H9 (cell line): Measurements from ENCODE around the gene TTC3. TPM values are rescaled to one million over a fixed set of nuclear protein-coding genes. Genes with fewer than 3 reads are reported as not detected.

Source experiments
- DNase-seq: peaks from one replicate; pipeline ENCODE4 v3.0.0-alpha.2; 2017
- H2AFZ ChIP-seq: one replicate; pipeline ENCODE4 v1.6.1; 2013; ENCODE audit warnings: mild to moderate bottlenecking, low read length, control low read depth, moderate library complexity
- H2AK5ac ChIP-seq: 2 replicates; pipeline ENCODE4 v1.6.1; 2013; ENCODE audit warnings: low read length, control low read depth, mixed read lengths; ENCODE audit not compliant: insufficient read length
- H2BK120ac ChIP-seq: one replicate; pipeline ENCODE4 v1.6.1; 2013; ENCODE audit warnings: low read depth, mild to moderate bottlenecking, low read length, control low read depth, inconsistent platforms; ENCODE audit not compliant: poor library complexity, severe bottlenecking
- H2BK12ac ChIP-seq: 2 replicates; pipeline ENCODE4 v1.6.1; 2013; ENCODE audit warnings: low read length, control low read depth, mixed read lengths, low read depth; ENCODE audit not compliant: insufficient read length
- H2BK15ac ChIP-seq: 2 replicates; pipeline ENCODE4 v1.6.1; 2013; ENCODE audit warnings: low read depth, low read length, control low read depth
- H2BK20ac ChIP-seq: one replicate; pipeline ENCODE4 v1.6.1; 2013; ENCODE audit warnings: low read depth, mild to moderate bottlenecking, low read length, control low read depth, inconsistent platforms; ENCODE audit not compliant: poor library complexity, severe bottlenecking
- H2BK5ac ChIP-seq: 2 replicates; pipeline ENCODE4 v1.6.1; 2013; ENCODE audit warnings: low read length, control low read depth, mixed read lengths; ENCODE audit not compliant: insufficient read length
- H3K14ac ChIP-seq: 2 replicates; pipeline ENCODE4 v1.6.1; 2013; ENCODE audit warnings: low read length, control low read depth; ENCODE audit not compliant: insufficient read depth
- H3K18ac ChIP-seq: 2 replicates; pipeline ENCODE4 v1.6.1; 2013; ENCODE audit warnings: low read depth, mild to moderate bottlenecking, mixed read lengths, low read length, control low read depth; ENCODE audit not compliant: insufficient read length
- H3K23ac ChIP-seq: 2 replicates; pipeline ENCODE4 v1.6.1; 2013; ENCODE audit warnings: low read length, control low read depth, mixed read lengths, low read depth; ENCODE audit not compliant: insufficient read length
- H3K23me2 ChIP-seq: 2 replicates; pipeline ENCODE4 v1.6.1; 2013; ENCODE audit warnings: low read depth, mild to moderate bottlenecking, mixed read lengths, low read length, control low read depth; ENCODE audit not compliant: insufficient read length, poor library complexity, severe bottlenecking
- H3K27ac ChIP-seq: 2 replicates; pipeline ENCODE4 v1.5.1; 2013; ENCODE audit warnings: low read length, control low read depth, mixed read lengths, low read depth; ENCODE audit not compliant: insufficient read length
- H3K27me3 ChIP-seq: 2 replicates; pipeline ENCODE4 v1.6.1; 2013; ENCODE audit warnings: low read length, control low read depth, inconsistent platforms; ENCODE audit not compliant: insufficient read depth
- H3K4ac ChIP-seq: 2 replicates; pipeline ENCODE4 v1.6.1; 2013; ENCODE audit warnings: low read depth, mild to moderate bottlenecking, control low read depth, inconsistent platforms, low read length, moderate library complexity
- H3K4me1 ChIP-seq: 2 replicates; pipeline ENCODE4 v1.6.1; 2013; ENCODE audit warnings: low read length, control low read depth, inconsistent platforms; ENCODE audit not compliant: insufficient read depth
- H3K4me2 ChIP-seq: 2 replicates; pipeline ENCODE4 v1.6.1; 2013; ENCODE audit warnings: low read length, control low read depth, mixed read lengths; ENCODE audit not compliant: insufficient read length, insufficient read depth
- H3K56ac ChIP-seq: 2 replicates; pipeline ENCODE4 v1.6.1; 2013; ENCODE audit warnings: low read depth, mild to moderate bottlenecking, mixed read lengths, low read length, control low read depth; ENCODE audit not compliant: insufficient read length
- H3K79me1 ChIP-seq: 2 replicates; pipeline ENCODE4 v1.6.1; 2013; ENCODE audit warnings: low read depth, mild to moderate bottlenecking, moderate library complexity, low read length, control low read depth, inconsistent platforms; ENCODE audit not compliant: insufficient read depth, poor library complexity, severe bottlenecking
- H3K79me2 ChIP-seq: 2 replicates; pipeline ENCODE4 v1.6.1; 2013; ENCODE audit warnings: low read length, control low read depth, inconsistent platforms; ENCODE audit not compliant: insufficient read depth
- H3K9ac ChIP-seq: 2 replicates; pipeline ENCODE4 v1.6.1; 2013; ENCODE audit warnings: low read length, control low read depth, mixed read lengths; ENCODE audit not compliant: insufficient read length; ENCODE audit errors: extremely low read depth
- H3K9me3 ChIP-seq: one replicate; pipeline ENCODE4 v1.6.1; 2013; ENCODE audit warnings: low read depth, low read length, inconsistent platforms; ENCODE audit not compliant: control insufficient read depth
- H3T11ph ChIP-seq: one replicate; pipeline ENCODE4 v1.6.1; 2013; ENCODE audit warnings: mild to moderate bottlenecking, low read length, control low read depth, inconsistent platforms
- H4K20me1 ChIP-seq: one replicate; pipeline ENCODE4 v1.6.1; 2013; ENCODE audit not compliant: control insufficient read depth, insufficient read length, insufficient read depth
- H4K5ac ChIP-seq: 2 replicates; pipeline ENCODE4 v1.6.1; 2013; ENCODE audit warnings: low read depth, mild to moderate bottlenecking, mixed read lengths, low read length, control low read depth; ENCODE audit not compliant: insufficient read length
- H4K8ac ChIP-seq: replicated peaks from 2 replicates; pipeline ENCODE4 v1.6.1; 2013; ENCODE audit warnings: low read length, control low read depth, mixed read lengths, low read depth; ENCODE audit not compliant: insufficient read length
- H4K91ac ChIP-seq: 2 replicates; pipeline ENCODE4 v1.6.1; 2013; ENCODE audit warnings: low read depth, mild to moderate bottlenecking, moderate library complexity, mixed read lengths, low read length, control low read depth; ENCODE audit not compliant: insufficient read length
- H3K27ac Mint-ChIP-seq, 3 experiments: 2 replicates in 2 of 3; 3 replicates in 1 of 3; pipeline ENCODE4 v1.8.0; 2020 to 2021; ENCODE audit warnings: mixed read lengths in 3 of 3, mild to moderate bottlenecking in 1 of 3, moderate library complexity in 1 of 3
- H3K27me3 Mint-ChIP-seq: 2 replicates; pipeline ENCODE4 v1.8.0; 2021; ENCODE audit warnings: low read depth, mild to moderate bottlenecking, moderate library complexity, mixed read lengths
- H3K36me3 Mint-ChIP-seq, 3 experiments: 2 replicates in 2 of 3; 3 replicates in 1 of 3; pipeline ENCODE4 v1.8.0; 2020 to 2021; ENCODE audit warnings: low read depth in 3 of 3, mixed read lengths in 3 of 3; ENCODE audit not compliant: insufficient read depth in 1 of 3
- H3K4me1 Mint-ChIP-seq, 2 experiments: 2 replicates each; pipeline ENCODE4 v1.8.0; 2020; ENCODE audit warnings: mixed read lengths in 2 of 2
- H3K4me3 Mint-ChIP-seq, 2 experiments: 2 replicates in 1 of 2; 3 replicates in 1 of 2; pipeline ENCODE4 v1.8.0; 2020 to 2021; ENCODE audit warnings: mild to moderate bottlenecking in 2 of 2, mixed read lengths in 2 of 2, moderate library complexity in 1 of 2
- H3K9me3 Mint-ChIP-seq, 2 experiments: 2 replicates in 1 of 2; 3 replicates in 1 of 2; pipeline ENCODE4 v1.8.0; 2020; ENCODE audit warnings: mild to moderate bottlenecking in 2 of 2, mixed read lengths in 2 of 2, moderate library complexity in 1 of 2
- WGBS: extraction: QIAGEN DNeasy Blood & Tissue Kit; methylation state at CpG from one replicate; pipeline ENCODE4 v1.1.7; 2013; ENCODE audit warnings: missing lambda C conversion rate, low lambda C conversion rate, mixed read lengths; ENCODE audit not compliant: insufficient read length; ENCODE audit errors: extremely low coverage; 5-methylcytosine and 5-hydroxymethylcytosine counted together
- total RNA-seq: library from RNA; stranded (reverse); gene quantifications from 2 replicates; pipeline ENCODE4 v1.2.1, GENCODE V29; 2021
- TF ChIP-seq, protein P1 (sequence below): fragments of 200-600 bp; sonication (generic); conservative IDR thresholded peaks from 3 replicates; pipeline ENCODE4 v1.8.0; 2021; ENCODE audit warnings: antibody characterized with exemption, mild to moderate bottlenecking

The TTC3 gene
- total RNA-seq, 1 experiment from 2014 or later, result 46.5 TPM

DNA sequence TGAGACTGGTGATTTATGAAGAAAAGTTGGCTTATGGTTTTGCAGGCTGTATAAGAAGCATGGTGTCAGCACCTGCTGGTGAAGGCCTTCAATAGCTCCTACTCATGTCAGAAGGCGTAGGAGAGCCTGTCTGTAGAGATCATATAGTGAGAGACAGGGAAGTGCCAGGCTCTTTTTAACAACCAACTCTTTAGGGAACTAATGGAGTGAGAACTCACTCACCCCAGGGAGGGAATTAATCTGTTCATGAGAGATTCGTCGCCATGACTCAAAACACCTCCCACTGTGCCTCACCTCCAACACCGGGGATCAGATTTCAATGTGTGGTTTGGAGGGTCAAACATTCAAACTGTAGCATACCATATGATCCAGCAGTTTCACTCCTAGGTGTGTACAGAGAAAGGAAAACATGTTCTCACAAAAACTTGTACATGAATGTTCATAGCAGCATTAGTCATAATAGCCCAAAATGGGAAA is 72.6 kb downstream of the TTC3 start:
- Histone ChIP-seq H3K9me3 (no peaks in the 10 kb centered on the region), H2BK120ac (no peak overlapping the region), H3K79me2 (no peaks in the 10 kb centered on the region), H4K5ac (no peak overlapping the region), H4K8ac (no peak overlapping the region), H4K91ac (no peak overlapping the region), H3K56ac (no peak overlapping the region), H3K79me1 (no peaks in the 10 kb centered on the region), H3K27me3 (no peaks in the 10 kb centered on the region), H4K20me1 (no peaks in the 10 kb centered on the region), H3K23ac (no peak overlapping the region), H3K4me2 (no peak overlapping the region), H3K9ac (no peak overlapping the region), H2BK20ac (no peak overlapping the region), H2BK15ac (no peak overlapping the region), H3K27ac (no peak overlapping the region), H3K4me1 (no peaks in the 10 kb centered on the region; the same call in 1 of the 2 replicates), H3K4ac (no peak overlapping the region), H3K23me2 (no peaks in the 10 kb centered on the region), H2BK12ac (no peak overlapping the region), H2BK5ac (no peak overlapping the region), H2AFZ (no peak overlapping the region), H3K14ac (no peak overlapping the region), H3T11ph (no peak overlapping the region), H3K18ac (no peak overlapping the region), H2AK5ac (no peak overlapping the region)
- no peak overlapping the region for H3K4me3 Mint-ChIP-seq
- H3K27me3 Mint-ChIP-seq, result no peaks in the 10 kb centered on the region
- DNase-seq, result no peak
- no CpG with 5 or more reads among the region's 4 CpGs for WGBS
- H3K9me3 Mint-ChIP-seq, result no peaks in the 10 kb centered on the region
- peaks cover 4 to 42% (median 17%) of the 10 kb centered on the region in 3 experiments; a peak in 5 of 7 replicates for H3K36me3 Mint-ChIP-seq
- H3K27ac Mint-ChIP-seq, result no peak overlapping the region; a peak in 1 of 7 replicates
- TF ChIP-seq, protein P1, sequence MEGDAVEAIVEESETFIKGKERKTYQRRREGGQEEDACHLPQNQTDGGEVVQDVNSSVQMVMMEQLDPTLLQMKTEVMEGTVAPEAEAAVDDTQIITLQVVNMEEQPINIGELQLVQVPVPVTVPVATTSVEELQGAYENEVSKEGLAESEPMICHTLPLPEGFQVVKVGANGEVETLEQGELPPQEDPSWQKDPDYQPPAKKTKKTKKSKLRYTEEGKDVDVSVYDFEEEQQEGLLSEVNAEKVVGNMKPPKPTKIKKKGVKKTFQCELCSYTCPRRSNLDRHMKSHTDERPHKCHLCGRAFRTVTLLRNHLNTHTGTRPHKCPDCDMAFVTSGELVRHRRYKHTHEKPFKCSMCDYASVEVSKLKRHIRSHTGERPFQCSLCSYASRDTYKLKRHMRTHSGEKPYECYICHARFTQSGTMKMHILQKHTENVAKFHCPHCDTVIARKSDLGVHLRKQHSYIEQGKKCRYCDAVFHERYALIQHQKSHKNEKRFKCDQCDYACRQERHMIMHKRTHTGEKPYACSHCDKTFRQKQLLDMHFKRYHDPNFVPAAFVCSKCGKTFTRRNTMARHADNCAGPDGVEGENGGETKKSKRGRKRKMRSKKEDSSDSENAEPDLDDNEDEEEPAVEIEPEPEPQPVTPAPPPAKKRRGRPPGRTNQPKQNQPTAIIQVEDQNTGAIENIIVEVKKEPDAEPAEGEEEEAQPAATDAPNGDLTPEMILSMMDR, result no peak
- H3K4me1 Mint-ChIP-seq, result peaks cover 16% of the 10 kb centered on the region in 2 experiments
